AG09309 (cell line): ENCODE results near the gene TRAPPC5.

Source experiments
- DNase-seq: peaks from one replicate; pipeline ENCODE4 v3.0.0-alpha.2; 2010; ENCODE audit warnings: low read depth
- H3K4me3 ChIP-seq: 2 replicates; pipeline ENCODE4 v1.5.1; 2011; ENCODE audit warnings: mild to moderate bottlenecking, low read depth, low read length, moderate library complexity; ENCODE audit not compliant: control insufficient read depth
- TF ChIP-seq, protein P1 (sequence below): IDR thresholded peaks from 2 replicates; pipeline ENCODE4 v1.5.1; 2011; ENCODE audit warnings: mild to moderate bottlenecking, low read depth, low read length, inconsistent platforms; ENCODE audit not compliant: insufficient read depth, control insufficient read depth; ENCODE audit errors: missing control alignments

Gene TRAPPC5

GRCh38 chr19:7680606-7681339 lies at the start of gene TRAPPC5:
Gene TRAPPC5 (plus strand): TSS chr19:7680833. CDS start chr19:7682254, 1,421 bp downstream.
- TF ChIP-seq, protein P1, sequence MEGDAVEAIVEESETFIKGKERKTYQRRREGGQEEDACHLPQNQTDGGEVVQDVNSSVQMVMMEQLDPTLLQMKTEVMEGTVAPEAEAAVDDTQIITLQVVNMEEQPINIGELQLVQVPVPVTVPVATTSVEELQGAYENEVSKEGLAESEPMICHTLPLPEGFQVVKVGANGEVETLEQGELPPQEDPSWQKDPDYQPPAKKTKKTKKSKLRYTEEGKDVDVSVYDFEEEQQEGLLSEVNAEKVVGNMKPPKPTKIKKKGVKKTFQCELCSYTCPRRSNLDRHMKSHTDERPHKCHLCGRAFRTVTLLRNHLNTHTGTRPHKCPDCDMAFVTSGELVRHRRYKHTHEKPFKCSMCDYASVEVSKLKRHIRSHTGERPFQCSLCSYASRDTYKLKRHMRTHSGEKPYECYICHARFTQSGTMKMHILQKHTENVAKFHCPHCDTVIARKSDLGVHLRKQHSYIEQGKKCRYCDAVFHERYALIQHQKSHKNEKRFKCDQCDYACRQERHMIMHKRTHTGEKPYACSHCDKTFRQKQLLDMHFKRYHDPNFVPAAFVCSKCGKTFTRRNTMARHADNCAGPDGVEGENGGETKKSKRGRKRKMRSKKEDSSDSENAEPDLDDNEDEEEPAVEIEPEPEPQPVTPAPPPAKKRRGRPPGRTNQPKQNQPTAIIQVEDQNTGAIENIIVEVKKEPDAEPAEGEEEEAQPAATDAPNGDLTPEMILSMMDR, result peak; percentile 38
- H3K4me3 ChIP-seq, result peak within 1 kb of the TSS; percentile 96
- DNase-seq, result peak; percentile 10

DNA sequence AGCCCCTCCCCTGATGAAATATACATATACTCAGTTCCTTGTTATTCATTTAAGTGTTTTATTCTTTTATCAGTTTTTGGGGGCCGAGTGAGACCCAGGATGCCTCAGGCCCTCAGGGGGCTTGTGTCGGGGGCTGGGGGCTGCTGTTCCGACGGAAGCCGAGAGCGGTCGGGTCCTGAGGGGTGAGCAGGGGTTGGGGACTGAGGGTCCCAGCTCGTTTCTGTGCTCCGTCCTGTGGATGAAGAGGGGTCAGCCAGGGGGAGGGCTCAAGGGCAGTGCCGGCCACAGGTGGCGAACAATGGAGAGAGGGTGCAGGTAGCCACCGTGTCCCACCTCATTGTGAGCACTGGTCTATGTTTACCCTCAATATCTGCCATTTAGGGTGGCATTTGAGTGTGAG lies 49.1 kb upstream of the TRAPPC5 start:
- TF ChIP-seq, protein P1, result no peak
- DNase-seq, result no peak
- no peak overlapping the region for H3K4me3 ChIP-seq

DNA sequence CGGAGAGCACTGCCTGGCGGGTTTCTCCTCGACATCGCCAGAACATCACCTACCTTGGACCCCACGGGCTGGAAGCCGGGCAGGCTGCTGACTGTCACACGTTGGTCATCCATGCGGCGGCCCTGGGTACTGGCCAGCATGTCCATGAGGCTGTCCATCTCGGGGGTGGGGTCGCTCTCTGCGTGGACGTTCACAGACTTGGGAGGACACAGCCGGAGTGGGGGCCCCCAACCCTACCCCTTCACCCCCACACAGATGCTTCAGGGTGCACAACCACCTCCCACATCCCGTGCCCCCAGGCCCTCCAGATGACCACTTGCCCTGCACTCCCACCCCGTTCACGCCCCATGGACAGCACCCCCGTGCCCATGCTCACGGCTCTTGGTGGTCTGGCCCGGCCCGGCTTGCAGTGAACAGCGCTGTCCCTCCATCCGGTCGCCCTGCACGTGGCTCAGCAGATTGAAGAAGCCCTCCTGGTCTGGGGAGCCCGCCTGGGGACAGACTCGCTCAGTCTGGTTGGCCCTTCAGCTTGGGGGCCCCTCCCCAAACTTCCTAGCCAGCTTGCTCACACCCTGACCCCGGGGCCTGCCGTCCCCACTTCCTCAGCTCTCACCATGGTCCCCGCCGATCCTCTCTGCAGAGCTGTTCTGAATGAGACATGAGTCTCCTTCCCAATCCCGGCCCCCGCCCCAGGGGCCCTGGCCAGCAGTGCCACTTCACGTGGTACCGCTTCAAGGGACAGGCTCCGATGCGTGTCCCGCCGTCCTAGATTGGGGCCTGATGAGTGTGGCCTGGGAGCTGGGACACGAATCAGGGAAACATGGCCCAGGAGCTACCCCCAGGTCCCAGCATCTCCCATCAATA lies 48.1 kb upstream of the TRAPPC5 start:
- TF ChIP-seq, protein P1, result no peak
- no peak overlapping the region for H3K4me3 ChIP-seq
- DNase-seq, result no peak

DNA sequence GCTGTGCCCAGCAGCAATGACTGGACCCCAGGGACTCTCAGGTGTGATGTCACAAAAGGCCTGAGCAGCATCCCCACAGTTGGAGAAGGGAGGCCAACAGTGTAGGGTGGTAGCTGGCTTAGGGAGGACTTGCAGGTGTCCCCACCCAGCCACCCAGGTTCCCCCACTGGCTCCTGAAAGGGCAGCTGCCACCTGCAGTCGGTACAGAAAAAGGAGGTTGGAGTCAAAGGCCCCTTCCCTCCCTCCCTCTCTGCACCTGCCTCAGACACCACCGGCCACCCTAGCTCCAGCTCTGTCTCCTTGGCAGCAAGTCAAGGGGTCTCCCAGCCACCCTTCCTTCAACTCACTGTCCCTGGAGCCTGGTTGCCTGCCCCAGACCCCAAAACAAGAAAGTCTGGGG lies 46.9 kb upstream of the TRAPPC5 start, which contains the start of gene PCP2:
Gene PCP2, minus strand, starts transcription at position 22 of the 400 bp plus-strand sequence. CDS start 262 bp downstream, outside the sequence.
- DNase-seq, result no peak
- TF ChIP-seq, protein P1, result no peak
- H3K4me3 ChIP-seq, result no peak within 1 kb of the TSS

GRCh38 chr19:7635670-7636069 lies 45.0 kb upstream of the TRAPPC5 start:
- DNase-seq, result no peak
- H3K4me3 ChIP-seq, result no peak overlapping the region
- TF ChIP-seq, protein P1, result no peak

DNA sequence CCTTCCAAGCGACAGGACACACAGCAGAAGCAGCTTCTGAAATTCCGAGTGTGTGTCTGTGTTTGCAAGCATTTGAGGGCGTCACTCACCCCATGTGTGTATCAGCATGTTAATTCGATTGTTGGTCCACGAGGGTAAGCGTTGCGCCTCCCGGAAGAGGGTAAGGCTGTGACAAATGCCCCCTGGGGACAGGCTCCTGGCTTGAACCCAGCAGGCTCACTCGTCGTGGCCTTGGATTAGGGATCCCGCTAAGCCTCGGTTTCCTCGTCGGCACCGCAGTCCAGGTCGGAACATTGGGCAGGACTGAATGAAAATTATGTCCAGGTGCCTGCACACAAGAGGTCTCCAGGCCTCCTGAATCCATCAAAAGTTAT lies 44.3 kb upstream of the TRAPPC5 start:
- TF ChIP-seq, protein P1, result no peak
- DNase-seq, result no peak
- H3K4me3 ChIP-seq, result no peak overlapping the region
